ENCODE results near the gene IFT80. TPM values are rescaled to one million over a fixed set of nuclear protein-coding genes. Genes with fewer than 3 reads are reported as not detected.

The IFT80 gene
- total RNA-seq, 4 donors from 2014 or later = 5.5 to 11.9 (median 9.7) TPM

DNA sequence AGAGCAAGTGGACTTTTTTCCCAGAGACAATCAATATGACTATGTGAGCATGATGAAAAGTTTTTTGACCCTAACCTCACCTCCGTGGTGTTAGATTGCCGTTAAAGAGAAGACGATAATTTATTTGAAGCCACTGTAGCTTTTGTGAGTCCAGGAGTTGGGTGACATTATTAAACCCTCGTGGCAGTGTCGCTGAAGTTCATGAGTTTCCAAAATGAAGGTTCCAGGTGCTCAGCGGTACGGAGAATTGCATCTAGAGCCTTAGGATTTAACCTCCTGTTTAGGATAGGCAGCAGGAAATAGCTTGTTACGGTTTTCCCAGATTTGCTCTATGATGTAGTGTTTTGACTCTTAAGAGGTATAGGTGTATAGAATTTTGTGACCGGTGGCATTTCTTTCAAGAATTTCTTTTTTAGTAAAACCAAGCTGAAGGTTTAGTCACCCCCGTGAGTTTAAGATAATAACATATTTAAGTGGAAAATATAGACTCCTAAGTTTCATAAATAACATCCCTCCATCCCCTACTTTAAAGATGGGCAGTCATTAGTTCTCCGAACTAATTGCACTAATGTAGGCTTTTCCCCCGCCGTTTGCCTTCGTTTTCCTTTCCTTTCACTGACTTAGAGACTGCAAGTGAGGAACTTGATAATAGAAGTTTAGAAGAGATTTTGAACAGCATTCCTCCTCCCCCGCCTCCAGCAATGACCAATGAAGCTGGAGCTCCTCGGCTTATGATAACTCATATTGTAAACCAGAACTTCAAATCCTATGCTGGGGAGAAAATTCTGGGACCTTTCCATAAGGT lies 2.5 kb upstream of the IFT80 start:
- 8% methylated on average over 16 of the region's 16 CpGs for WGBS
- no peak for DNase-seq (ENCODE audit: extremely low spot score)
- Histone ChIP-seq H3K27ac (replicated peaks in 1 of 4) (peak overlapping the region; percentile 85 to 90 (median 88)), H3K4me3 (peak overlapping the region; percentile 72 to 87 (median 78)), H3K4me1 (peaks cover 27 to 32% (median 30%) of the 10 kb centered on the region in 4 donors), H3K9me3 (no peaks in the 10 kb centered on the region), H3K27me3 (peaks cover 0 to 16% (median 3%) of the 10 kb centered on the region in 4 donors), H3K36me3 (no peaks in the 10 kb centered on the region)
- TF ChIP-seq CTCF (IDR thresholded peaks at IDR 0.05) (no peak), POLR2AphosphoS5 (IDR thresholded peaks at IDR 0.05) (no peak), EP300 (IDR thresholded peaks at IDR 0.05) (no peak), POLR2A (IDR thresholded peaks at IDR 0.05; ENCODE audit: low read depth) (no peak)
- intact Hi-C loops (cut with DNase I) = loop anchor here (10.0 kb wide), 1 partner anchor 163 kb away; the partner anchor contains the start of gene KPNA4

DNA sequence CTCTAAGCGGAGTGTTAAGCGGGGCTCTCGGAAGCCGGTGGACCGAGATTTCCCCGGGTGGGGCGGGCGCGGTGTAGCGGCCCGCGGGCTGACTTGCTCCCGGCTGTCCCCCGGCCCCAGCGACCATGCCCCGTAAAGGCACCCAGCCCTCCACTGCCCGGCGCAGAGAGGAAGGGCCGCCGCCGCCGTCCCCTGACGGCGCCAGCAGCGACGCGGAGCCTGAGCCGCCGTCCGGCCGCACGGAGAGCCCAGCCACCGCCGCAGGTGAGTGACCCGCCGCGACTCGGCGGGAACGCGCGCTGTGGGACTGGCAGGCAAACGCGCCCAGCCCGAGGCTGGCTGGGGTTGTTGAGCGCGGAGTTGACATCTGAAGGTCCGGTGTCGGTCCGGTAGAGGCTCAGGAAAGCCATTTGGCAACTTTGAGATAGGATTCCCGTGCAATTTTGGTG lies 1.7 kb upstream of the IFT80 start:
- WGBS = 0% methylated on average over 15 of the region's 51 CpGs
- intact Hi-C loops (cut with DNase I) = loop anchor here (10.0 kb wide), 1 partner anchor 164 kb away; the partner anchor contains the start of gene KPNA4
- Histone ChIP-seq H3K4me3 (peak overlapping the region; percentile 72 to 87 (median 78)), H3K36me3 (no peaks in the 10 kb centered on the region), H3K27me3 (peaks cover 0 to 16% (median 3%) of the 10 kb centered on the region in 4 donors), H3K9me3 (no peaks in the 10 kb centered on the region), H3K27ac (replicated peaks in 1 of 4) (peak overlapping the region; percentile 85 to 90 (median 88)), H3K4me1 (peaks cover 27 to 32% (median 30%) of the 10 kb centered on the region in 4 donors)
- TF ChIP-seq POLR2A (IDR thresholded peaks at IDR 0.05; ENCODE audit: low read depth) = no peak
- no peak for TF ChIP-seq POLR2AphosphoS5 (IDR thresholded peaks at IDR 0.05)
- TF ChIP-seq CTCF (IDR thresholded peaks at IDR 0.05) = no peak
- TF ChIP-seq EP300 (IDR thresholded peaks at IDR 0.05) = no peak
- no peak for DNase-seq (ENCODE audit: extremely low spot score)

GRCh38 chr3:160400030-160400701 lies 1.1 kb upstream of the IFT80 start:
- TF ChIP-seq POLR2AphosphoS5 (IDR thresholded peaks at IDR 0.05) (no peak), EP300 (IDR thresholded peaks at IDR 0.05) (no peak), POLR2A (IDR thresholded peaks at IDR 0.05; ENCODE audit: low read depth) (no peak), CTCF (IDR thresholded peaks at IDR 0.05) (no peak)
- Histone ChIP-seq H3K4me1 (peaks cover 27 to 32% (median 30%) of the 10 kb centered on the region in 4 donors), H3K27me3 (peaks cover 0 to 16% (median 3%) of the 10 kb centered on the region in 4 donors), H3K9me3 (no peaks in the 10 kb centered on the region), H3K4me3 (peak overlapping the region; percentile 72 to 87 (median 78)), H3K36me3 (no peaks in the 10 kb centered on the region), H3K27ac (replicated peaks in 1 of 4) (peak overlapping the region; percentile 85 to 90 (median 88))
- 0% methylated on average over 28 of the region's 49 CpGs for WGBS
- DNase-seq (ENCODE audit: extremely low spot score) = no peak
- intact Hi-C loops (cut with DNase I) = loop anchor here (10.0 kb wide), 1 partner anchor 165 kb away; the partner anchor contains the start of gene KPNA4

GRCh38 chr3:160398820-160399124 lies 253 bp downstream of the IFT80 start:
- peak overlapping the region; percentile 85 to 90 (median 88) for H3K27ac ChIP-seq (replicated peaks in 1 of 4)
- 0% methylated on average over 9 of the region's 9 CpGs for WGBS

More at GRCh38 chr3:160398820-160399124, 253 bp downstream of the IFT80 start:
- Histone ChIP-seq H3K36me3 (no peaks in the 10 kb centered on the region), H3K4me3 (peak overlapping the region; percentile 72 to 87 (median 78)), H3K4me1 (peaks cover 27 to 32% (median 30%) of the 10 kb centered on the region in 4 donors), H3K9me3 (no peaks in the 10 kb centered on the region), H3K27me3 (peaks cover 0 to 16% (median 3%) of the 10 kb centered on the region in 4 donors)
- DNase-seq (ENCODE audit: extremely low spot score) = no peak
- TF ChIP-seq EP300 (IDR thresholded peaks at IDR 0.05) (no peak), POLR2AphosphoS5 (IDR thresholded peaks at IDR 0.05) (no peak), POLR2A (IDR thresholded peaks at IDR 0.05; ENCODE audit: low read depth) (no peak), CTCF (IDR thresholded peaks at IDR 0.05) (peak in 1 of 3 experiments; percentile 16)
- intact Hi-C loops (cut with DNase I) = loop anchor here (10.0 kb wide), 1 partner anchor 826 kb away; the partner anchor contains the start of gene NMD3
